ENCODE results near the gene SCFD1. TPM values are rescaled to one million over a fixed set of nuclear protein-coding genes. Genes with fewer than 3 reads are reported as not detected.

Gene SCFD1
- total RNA-seq, 1 donor from 2014 or later = 38.7 TPM

GRCh38 chr14:30614155-30614554 lies 8.0 kb upstream of the SCFD1 start:
- H3K4me3 Mint-ChIP-seq (ENCODE audit: unreplicated experiment) = no peak overlapping the region

GRCh38 chr14:30620178-30620577 lies 1.9 kb upstream of the SCFD1 start:
- Mint-ChIP-seq H3K27me3 (ENCODE audit: unreplicated experiment) (peaks cover 6% of the 10 kb centered on the region), H3K4me1 (ENCODE audit: unreplicated experiment) (peaks cover 16% of the 10 kb centered on the region), H3K4me3 (ENCODE audit: unreplicated experiment) (no peak overlapping the region), H3K27ac (ENCODE audit: unreplicated experiment) (no peak overlapping the region), H3K9me3 (ENCODE audit: unreplicated experiment) (no peaks in the 10 kb centered on the region), H3K36me3 (ENCODE audit: low read depth, unreplicated experiment) (no peaks in the 10 kb centered on the region)
- DNase-seq (ENCODE audit: low spot score) = no peak
- no peak for TF ChIP-seq CTCF (IDR thresholded peaks at IDR 0.05; ENCODE audit: unreplicated experiment)

More at GRCh38 chr14:30614155-30614554, 8.0 kb upstream of the SCFD1 start:
- Mint-ChIP-seq H3K9me3 (ENCODE audit: unreplicated experiment) (no peaks in the 10 kb centered on the region), H3K27me3 (ENCODE audit: unreplicated experiment) (peaks cover 6% of the 10 kb centered on the region), H3K27ac (ENCODE audit: unreplicated experiment) (no peak overlapping the region), H3K36me3 (ENCODE audit: low read depth, unreplicated experiment) (peaks cover 4% of the 10 kb centered on the region), H3K4me1 (ENCODE audit: unreplicated experiment) (peaks cover 4% of the 10 kb centered on the region)
- DNase-seq (ENCODE audit: low spot score) = no peak
- TF ChIP-seq CTCF (IDR thresholded peaks at IDR 0.05; ENCODE audit: unreplicated experiment) = no peak

GRCh38 chr14:30621354-30621939 lies 672 bp upstream of the SCFD1 start:
- peaks cover 16% of the 10 kb centered on the region for H3K4me1 Mint-ChIP-seq (ENCODE audit: unreplicated experiment)
- H3K9me3 Mint-ChIP-seq (ENCODE audit: unreplicated experiment) = no peaks in the 10 kb centered on the region
- peak overlapping the region; percentile 97 for H3K4me3 Mint-ChIP-seq (ENCODE audit: unreplicated experiment)
- H3K27me3 Mint-ChIP-seq (ENCODE audit: unreplicated experiment) = peaks cover 5% of the 10 kb centered on the region
- DNase-seq (ENCODE audit: low spot score) = peak; percentile 11
- H3K36me3 Mint-ChIP-seq (ENCODE audit: low read depth, unreplicated experiment) = no peaks in the 10 kb centered on the region
- TF ChIP-seq CTCF (IDR thresholded peaks at IDR 0.05; ENCODE audit: unreplicated experiment) = no peak
- peak overlapping the region; percentile 95 for H3K27ac Mint-ChIP-seq (ENCODE audit: unreplicated experiment)

GRCh38 chr14:30623412-30624131 lies 1.5 kb downstream of the SCFD1 start:
- Mint-ChIP-seq H3K9me3 (ENCODE audit: unreplicated experiment) (no peaks in the 10 kb centered on the region), H3K36me3 (ENCODE audit: low read depth, unreplicated experiment) (no peaks in the 10 kb centered on the region), H3K27ac (ENCODE audit: unreplicated experiment) (no peak overlapping the region), H3K4me1 (ENCODE audit: unreplicated experiment) (peaks cover 16% of the 10 kb centered on the region), H3K4me3 (ENCODE audit: unreplicated experiment) (no peak overlapping the region), H3K27me3 (ENCODE audit: unreplicated experiment) (peaks cover 5% of the 10 kb centered on the region)
- no peak for TF ChIP-seq CTCF (IDR thresholded peaks at IDR 0.05; ENCODE audit: unreplicated experiment)
- no peak for DNase-seq (ENCODE audit: low spot score)

- no peak for TF ChIP-seq CTCF (IDR thresholded peaks at IDR 0.05; ENCODE audit: unreplicated experiment)
- no peak for DNase-seq (ENCODE audit: low spot score)
- Mint-ChIP-seq H3K4me1 (ENCODE audit: unreplicated experiment) (peaks cover 16% of the 10 kb centered on the region), H3K4me3 (ENCODE audit: unreplicated experiment) (no peak overlapping the region), H3K9me3 (ENCODE audit: unreplicated experiment) (no peaks in the 10 kb centered on the region), H3K27ac (ENCODE audit: unreplicated experiment) (no peak overlapping the region), H3K36me3 (ENCODE audit: low read depth, unreplicated experiment) (no peaks in the 10 kb centered on the region), H3K27me3 (ENCODE audit: unreplicated experiment) (peaks cover 5% of the 10 kb centered on the region)
Observed at GRCh38 chr14:30624132-30624423, 2.0 kb downstream of the SCFD1 start.
